Loucy (cell line): ENCODE results near the gene NDUFAF8.

Experiments used
- H2AFZ ChIP-seq: fragments of 200-600 bp; sonication (generic); 2 replicates; pipeline ENCODE4 v1.6.0; 2016; ENCODE audit warnings: antibody characterized with exemption, mild to moderate bottlenecking, low read length, moderate library complexity
- H3F3A ChIP-seq: fragments of 200-600 bp; 2 replicates; pipeline ENCODE4 v1.6.0; 2016; ENCODE audit warnings: antibody characterized with exemption, low read depth, mild to moderate bottlenecking
- H3K27me3 ChIP-seq: fragments of 200-600 bp; sonication (generic); 2 replicates; pipeline ENCODE4 v1.6.1; 2014; ENCODE audit warnings: low read length, mild to moderate bottlenecking; ENCODE audit not compliant: insufficient read depth, poor library complexity, severe bottlenecking
- H3K36me3 ChIP-seq: fragments of 200-600 bp; sonication (generic); 2 replicates; pipeline ENCODE4 v1.6.1; 2016; ENCODE audit warnings: low read length; ENCODE audit not compliant: insufficient read depth
- H3K4me1 ChIP-seq: fragments of 200-600 bp; sonication (generic); 2 replicates; pipeline ENCODE4 v1.5.1; 2014; ENCODE audit warnings: low read length, mild to moderate bottlenecking; ENCODE audit not compliant: insufficient read depth, poor library complexity, severe bottlenecking
- H3K4me2 ChIP-seq: fragments of 200-600 bp; sonication (generic); 2 replicates; pipeline ENCODE4 v1.6.0; 2014; ENCODE audit warnings: antibody characterized with exemption, low read length, low read depth, mild to moderate bottlenecking; ENCODE audit not compliant: poor library complexity, severe bottlenecking
- H3K4me3 ChIP-seq: fragments of 200-600 bp; sonication (generic); 2 replicates; pipeline ENCODE4 v1.5.1; 2014; ENCODE audit warnings: low read length, mild to moderate bottlenecking, mixed read lengths; ENCODE audit not compliant: poor library complexity, severe bottlenecking
- H3K79me2 ChIP-seq: fragments of 200-600 bp; sonication (generic); 2 replicates; pipeline ENCODE4 v1.6.1; 2014; ENCODE audit warnings: low read length; ENCODE audit not compliant: insufficient read depth
- H3K9ac ChIP-seq: fragments of 200-600 bp; sonication (generic); 2 replicates; pipeline ENCODE4 v1.6.0; 2014; ENCODE audit warnings: mild to moderate bottlenecking, low read depth, low read length, moderate library complexity; ENCODE audit not compliant: poor library complexity, severe bottlenecking
- H3K9me2 ChIP-seq: fragments of 200-600 bp; sonication (generic); replicated peaks from 2 replicates; pipeline ENCODE4 v1.6.1; 2016; ENCODE audit warnings: low read depth, low read length, mixed read lengths
- H3K9me3 ChIP-seq: fragments of 200-600 bp; sonication (generic); 2 replicates; pipeline ENCODE4 v1.6.1; 2014; ENCODE audit warnings: mild to moderate bottlenecking, antibody characterized with exemption, low read length, low read depth; ENCODE audit not compliant: insufficient read depth
- H4K20me1 ChIP-seq: fragments of 200-600 bp; sonication (generic); 2 replicates; pipeline ENCODE4 v1.6.0; 2014; ENCODE audit warnings: antibody characterized with exemption, low read length, mild to moderate bottlenecking; ENCODE audit not compliant: insufficient read depth, poor library complexity, severe bottlenecking
- EZH2phosphoT487 ChIP-seq: fragments of 200-600 bp; IDR thresholded peaks from 2 replicates; pipeline ENCODE4 v1.6.1; 2018; ENCODE audit warnings: antibody characterized with exemption, mild to moderate bottlenecking, moderate library complexity, borderline replicate concordance
- TF ChIP-seq, protein P1 (sequence below): fragments of 200-600 bp; sonication (generic); conservative IDR thresholded peaks from 2 replicates; pipeline ENCODE4 v1.5.1; 2014; ENCODE audit warnings: mild to moderate bottlenecking, antibody characterized with exemption, low read length

The NDUFAF8 gene

DNA sequence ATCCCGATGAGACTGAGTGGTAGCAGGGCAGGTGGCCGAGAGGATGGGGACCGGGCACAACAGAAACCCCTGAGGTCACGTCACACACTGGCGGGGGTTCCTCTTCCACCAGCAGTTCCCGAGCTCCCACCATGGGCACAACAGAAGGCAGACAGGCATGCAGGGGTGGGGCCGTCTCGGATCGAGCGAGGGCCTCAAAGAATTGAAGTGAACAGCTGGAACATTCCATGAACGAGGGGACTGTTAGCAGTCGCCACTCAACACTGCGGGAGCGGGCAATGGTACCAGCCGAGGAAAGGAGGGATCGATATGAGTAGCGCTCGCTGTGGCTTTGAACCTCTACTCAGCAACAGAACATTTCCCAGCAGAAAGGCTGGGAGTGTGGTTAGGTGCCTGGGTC, 21.6 kb upstream of the NDUFAF8 start:
- H3K4me1 ChIP-seq = peaks cover 12% of the 10 kb centered on the region
- TF ChIP-seq, protein P1, sequence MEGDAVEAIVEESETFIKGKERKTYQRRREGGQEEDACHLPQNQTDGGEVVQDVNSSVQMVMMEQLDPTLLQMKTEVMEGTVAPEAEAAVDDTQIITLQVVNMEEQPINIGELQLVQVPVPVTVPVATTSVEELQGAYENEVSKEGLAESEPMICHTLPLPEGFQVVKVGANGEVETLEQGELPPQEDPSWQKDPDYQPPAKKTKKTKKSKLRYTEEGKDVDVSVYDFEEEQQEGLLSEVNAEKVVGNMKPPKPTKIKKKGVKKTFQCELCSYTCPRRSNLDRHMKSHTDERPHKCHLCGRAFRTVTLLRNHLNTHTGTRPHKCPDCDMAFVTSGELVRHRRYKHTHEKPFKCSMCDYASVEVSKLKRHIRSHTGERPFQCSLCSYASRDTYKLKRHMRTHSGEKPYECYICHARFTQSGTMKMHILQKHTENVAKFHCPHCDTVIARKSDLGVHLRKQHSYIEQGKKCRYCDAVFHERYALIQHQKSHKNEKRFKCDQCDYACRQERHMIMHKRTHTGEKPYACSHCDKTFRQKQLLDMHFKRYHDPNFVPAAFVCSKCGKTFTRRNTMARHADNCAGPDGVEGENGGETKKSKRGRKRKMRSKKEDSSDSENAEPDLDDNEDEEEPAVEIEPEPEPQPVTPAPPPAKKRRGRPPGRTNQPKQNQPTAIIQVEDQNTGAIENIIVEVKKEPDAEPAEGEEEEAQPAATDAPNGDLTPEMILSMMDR = no peak
- no peak for TF ChIP-seq EZH2phosphoT487
- no peaks in the 10 kb centered on the region for H3K9me3 ChIP-seq
- no peaks in the 10 kb centered on the region for H3F3A ChIP-seq
- no peaks in the 10 kb centered on the region for H3K9me2 ChIP-seq
- no peaks in the 10 kb centered on the region for H3K27me3 ChIP-seq
- no peak overlapping the region for H3K9ac ChIP-seq
- peaks cover 14% of the 10 kb centered on the region for H4K20me1 ChIP-seq
- H3K4me2 ChIP-seq = no peak overlapping the region
- H3K4me3 ChIP-seq = no peak overlapping the region
- 0 out of 2 replicates have a peak, but pooled peaks cover 4% of the 10 kb centered on the region for H3K36me3 ChIP-seq
- H2AFZ ChIP-seq = no peak overlapping the region
- H3K79me2 ChIP-seq = peaks cover 32% of the 10 kb centered on the region

DNA sequence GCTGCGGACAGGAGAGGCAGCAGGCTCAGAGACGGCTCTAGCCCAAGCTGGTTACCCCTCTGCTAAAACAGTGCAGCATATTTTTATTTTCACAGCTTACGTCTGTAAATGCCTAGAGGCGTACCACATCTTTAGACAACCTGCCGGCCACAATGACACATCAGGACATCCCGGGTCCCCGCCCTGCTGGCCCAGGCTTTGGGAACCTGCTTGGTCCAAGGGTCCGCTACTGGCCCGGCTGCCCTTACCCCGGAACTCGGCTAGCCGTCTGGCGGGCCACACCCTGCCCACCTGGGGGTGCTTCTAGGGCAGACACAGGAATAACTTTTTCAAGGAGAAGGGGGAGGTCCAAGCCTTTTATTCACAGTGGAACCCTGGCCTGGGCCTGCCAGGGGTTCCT, 20.7 kb upstream of the NDUFAF8 start:
- Histone ChIP-seq H2AFZ (no peak overlapping the region), H3K4me3 (no peak overlapping the region), H3K9me3 (no peaks in the 10 kb centered on the region), H3K27me3 (no peaks in the 10 kb centered on the region), H3K4me2 (no peak overlapping the region), H3K36me3 (0 out of 2 replicates have a peak, but pooled peaks cover 4% of the 10 kb centered on the region), H3K79me2 (peaks cover 27% of the 10 kb centered on the region), H3K4me1 (peaks cover 14% of the 10 kb centered on the region), H3K9ac (no peak overlapping the region), H3F3A (no peaks in the 10 kb centered on the region), H3K9me2 (no peaks in the 10 kb centered on the region), H4K20me1 (peaks cover 16% of the 10 kb centered on the region)
- no peak for TF ChIP-seq EZH2phosphoT487
- TF ChIP-seq, protein P1 = no peak

DNA sequence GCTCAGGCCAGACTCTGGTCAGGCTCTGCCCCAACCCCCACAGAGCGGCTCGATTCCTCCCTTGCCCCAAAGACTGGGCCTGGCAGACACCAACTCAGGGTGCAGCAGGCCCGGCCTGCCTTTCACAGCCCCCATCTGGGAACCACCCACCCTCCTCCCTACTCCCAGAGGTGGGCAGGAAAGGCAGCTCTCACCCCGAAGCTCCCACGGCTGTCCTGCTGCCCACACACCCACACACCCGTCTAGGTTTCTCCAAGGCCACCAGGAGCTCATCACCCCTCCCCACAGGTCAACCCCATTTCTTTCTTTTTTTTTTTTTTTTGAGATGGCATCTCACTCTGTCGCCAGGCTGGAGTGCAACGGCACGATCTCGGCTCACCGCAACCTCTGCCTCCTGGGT, 20.1 kb upstream of the NDUFAF8 start:
- Histone ChIP-seq H3F3A (no peaks in the 10 kb centered on the region), H3K4me1 (peaks cover 15% of the 10 kb centered on the region), H4K20me1 (peaks cover 16% of the 10 kb centered on the region)

DNA sequence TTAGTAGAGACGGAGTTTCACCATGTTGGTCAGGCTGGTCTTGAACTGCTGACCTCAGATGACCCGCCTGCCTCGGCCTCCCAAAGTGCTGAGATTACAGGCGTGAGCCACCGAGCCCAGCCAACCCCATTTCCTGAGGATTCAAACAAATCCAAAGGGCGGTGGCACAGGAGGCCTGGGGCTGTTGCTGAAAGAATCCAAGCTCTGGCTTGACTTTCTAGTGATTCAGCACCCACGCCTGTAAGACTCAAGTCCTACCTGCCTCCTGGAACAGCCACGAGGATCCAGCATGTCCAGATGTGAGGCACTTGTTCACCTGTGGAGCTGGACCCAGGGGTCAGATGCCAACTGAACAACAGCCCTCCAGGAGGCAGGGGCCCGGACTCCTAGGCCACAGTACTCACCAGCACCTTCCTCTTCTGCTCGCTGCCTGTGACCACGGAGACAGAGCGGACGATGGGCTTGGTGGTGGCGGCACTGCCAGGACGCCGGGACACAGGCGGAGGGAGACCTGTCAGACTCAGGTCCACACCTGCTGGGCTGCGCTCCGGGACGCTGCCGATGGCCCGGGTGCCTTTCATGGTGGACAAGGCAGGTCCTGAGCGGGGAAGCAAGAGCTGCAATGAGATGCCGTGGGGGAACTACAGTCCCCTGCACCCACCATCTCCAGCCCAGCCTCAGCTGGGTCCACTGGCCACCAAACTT, 19.5 kb upstream of the NDUFAF8 start:
- H3K36me3 ChIP-seq = 0 out of 2 replicates have a peak, but pooled peaks cover 4% of the 10 kb centered on the region
- H3F3A ChIP-seq = no peaks in the 10 kb centered on the region
- H3K9ac ChIP-seq = no peak overlapping the region
- H3K4me3 ChIP-seq = no peak overlapping the region
- no peak overlapping the region for H2AFZ ChIP-seq
- H3K27me3 ChIP-seq = no peaks in the 10 kb centered on the region
- TF ChIP-seq EZH2phosphoT487 = no peak
- TF ChIP-seq, protein P1 = no peak
- H3K4me2 ChIP-seq = no peak overlapping the region
- peaks cover 15% of the 10 kb centered on the region for H3K4me1 ChIP-seq
- no peaks in the 10 kb centered on the region for H3K9me3 ChIP-seq
- peaks cover 16% of the 10 kb centered on the region for H4K20me1 ChIP-seq
- peaks cover 27% of the 10 kb centered on the region for H3K79me2 ChIP-seq
- no peaks in the 10 kb centered on the region for H3K9me2 ChIP-seq

More for the DNA sequence above, 20.1 kb upstream of the NDUFAF8 start:
- Histone ChIP-seq H3K79me2 (peaks cover 27% of the 10 kb centered on the region), H2AFZ (no peak overlapping the region), H3K4me3 (no peak overlapping the region), H3K36me3 (0 out of 2 replicates have a peak, but pooled peaks cover 4% of the 10 kb centered on the region), H3K9ac (no peak overlapping the region), H3K9me3 (no peaks in the 10 kb centered on the region), H3K9me2 (no peaks in the 10 kb centered on the region), H3K4me2 (no peak overlapping the region), H3K27me3 (no peaks in the 10 kb centered on the region)
- TF ChIP-seq EZH2phosphoT487 = no peak
